AG04450 (cell line): Measurements from ENCODE around the gene B9D1. TPM values are rescaled to one million over a fixed set of nuclear protein-coding genes. Genes with fewer than 3 reads are reported as not detected.

Experiments
- CTCF ChIA-PET: fragments of 300-600, 350-600 bp; formaldehyde crosslinking; extraction: SDS; loops from one replicate; lab custom pipeline; 2022; ENCODE audit warnings: antibody characterized with exemption, inconsistent platforms; lab: Charles Lee
- POLR2A ChIA-PET: fragments of 350-600 bp; formaldehyde crosslinking; extraction: SDS; loops from one replicate; lab custom pipeline; 2021; ENCODE audit warnings: antibody characterized with exemption, inconsistent platforms; lab: Yijun Ruan, JAX
- DNase-seq: peaks from one replicate; pipeline ENCODE4 v3.0.0-alpha.2; 2011; ENCODE audit warnings: low read depth, low spot score
- H3K27ac ChIP-seq: one replicate; pipeline ENCODE4 v1.5.1; 2012; ENCODE audit warnings: low read depth, low read length, control low read depth
- H3K27me3 ChIP-seq: one replicate; pipeline ENCODE4 v1.6.0; 2012; ENCODE audit warnings: low read length; ENCODE audit not compliant: control insufficient read depth, insufficient read depth
- H3K4me3 ChIP-seq: 2 replicates; pipeline ENCODE4 v1.5.1; 2011; ENCODE audit warnings: mild to moderate bottlenecking, low read depth, low read length, control low read depth
- H3K9me3 ChIP-seq: 2 replicates; pipeline ENCODE4 v1.5.1; 2012; ENCODE audit warnings: low read length; ENCODE audit not compliant: control insufficient read depth, insufficient read depth
- CTCF ChIP-seq: IDR thresholded peaks from 2 replicates; pipeline ENCODE4 v1.5.1; 2011; ENCODE audit warnings: low read depth, low read length, control low read depth, inconsistent platforms
- polyA plus RNA-seq: library from polyadenylated mRNA; depleted of rRNA; stranded (reverse); fragments of >200 nt; gene quantifications from 2 replicates; pipeline ENCODE4 v1.2.3, GENCODE V29; 2011

The B9D1 gene
- polyA plus RNA-seq, 1 experiment, result 35.2 TPM

- H3K4me3 ChIP-seq, result no peak overlapping the region
- POLR2A ChIA-PET, result interaction anchor here (1.6 kb wide), 1 partner anchor 12 kb away, joined by 3 read pairs; the partner anchor contains the start of gene MFAP4
- H3K27ac ChIP-seq, result no peak overlapping the region
- no peak for DNase-seq
- H3K9me3 ChIP-seq, result no peaks in the 10 kb centered on the region
- CTCF ChIA-PET, result no interaction called here
- no peak for TF ChIP-seq CTCF
- no peaks in the 10 kb centered on the region for H3K27me3 ChIP-seq
Measured at GRCh38 chr17:19398301-19399181, 36.0 kb upstream of the B9D1 start.

- CTCF ChIA-PET, result no interaction called here
- Histone ChIP-seq H3K4me3 (no peak overlapping the region), H3K9me3 (no peaks in the 10 kb centered on the region), H3K27ac (no peak overlapping the region), H3K27me3 (no peaks in the 10 kb centered on the region)
- POLR2A ChIA-PET, result interaction anchor here (1.6 kb wide), 1 partner anchor 11 kb away, joined by 3 read pairs; the partner anchor contains the start of gene MFAP4
- DNase-seq, result no peak
- TF ChIP-seq CTCF, result no peak
Measured at GRCh38 chr17:19397556-19398041, 35.1 kb upstream of the B9D1 start.

GRCh38 chr17:19392303-19392702 is 29.8 kb upstream of the B9D1 start:
- ChIA-PET CTCF (no interaction called here), POLR2A (interaction anchor here (0.6 kb wide), 1 partner anchor 95 kb away, joined by 3 read pairs; no protein-coding TSS in a partner anchor)
- Histone ChIP-seq H3K27ac (no peak overlapping the region), H3K4me3 (no peak overlapping the region), H3K27me3 (no peaks in the 10 kb centered on the region), H3K9me3 (no peaks in the 10 kb centered on the region)
- TF ChIP-seq CTCF, result no peak
- DNase-seq, result no peak

- TF ChIP-seq CTCF, result no peak
- no peak for DNase-seq
- no peaks in the 10 kb centered on the region for H3K9me3 ChIP-seq
- CTCF ChIA-PET, result no interaction called here
- H3K4me3 ChIP-seq, result no peak overlapping the region
- no peaks in the 10 kb centered on the region for H3K27me3 ChIP-seq
- POLR2A ChIA-PET, result no interaction called here
- no peak overlapping the region for H3K27ac ChIP-seq
Measured at GRCh38 chr17:19391432-19391831, 28.9 kb upstream of the B9D1 start.

GRCh38 chr17:19390951-19391350 is 28.4 kb upstream of the B9D1 start:
- ChIA-PET CTCF (interaction anchor here (0.7 to 2.9 kb wide), 2 partner anchors 25 to 56 kb away, joined by 3 to 16 read pairs; no protein-coding TSS in a partner anchor), POLR2A (no interaction called here)
- no peaks in the 10 kb centered on the region for H3K9me3 ChIP-seq
- H3K27ac ChIP-seq, result no peak overlapping the region
- DNase-seq, result no peak
- H3K4me3 ChIP-seq, result no peak overlapping the region
- no peak for TF ChIP-seq CTCF
- H3K27me3 ChIP-seq, result no peaks in the 10 kb centered on the region
